Ovary (tissue), 9 donors: Measurements from ENCODE around the gene ABHD15. TPM values are rescaled to one million over a fixed set of nuclear protein-coding genes. Genes with fewer than 3 reads are reported as not detected.
A peak's percentile ranks its signal among the peaks of the same experiment; 100 is the strongest.

Experiments used
- DNase-seq, 5 donors: peaks; one replicate each; pipeline ENCODE4 v3.0.0-alpha.2; 2019 to 2020
- H3K27ac ChIP-seq, 2 donors: fragments of 200-600 bp; one replicate each; pipeline versions ENCODE4 v1.5.1 to v1.8.0; 2019 to 2022
- H3K27me3 ChIP-seq: fragments of 200-600 bp; one replicate; pipeline ENCODE4 v1.8.0; 2022
- H3K36me3 ChIP-seq: fragments of 200-600 bp; sonication (generic); one replicate; pipeline ENCODE4 v1.5.1; 2019
- H3K4me1 ChIP-seq: one replicate; pipeline ENCODE4 v1.8.1; 2013; ENCODE audit warnings: mild to moderate bottlenecking, moderate library complexity; ENCODE audit not compliant: insufficient read depth
- H3K4me3 ChIP-seq: fragments of 200-600 bp; sonication (generic); one replicate; pipeline ENCODE4 v1.5.1; 2017
- H3K9me3 ChIP-seq, 2 donors: fragments of 200-600 bp in 1 of 2; sonication (generic) in 1 of 2; one replicate each; pipeline versions ENCODE4 v1.5.1 to v1.8.1; 2013 to 2019; ENCODE audit warnings: mild to moderate bottlenecking in 1 of 2, moderate library complexity in 1 of 2
- EP300 ChIP-seq: sonication (generic); formaldehyde crosslinking; IDR thresholded peaks from one replicate; pipeline ENCODE4 v1.6.1; 2017; ENCODE audit warnings: antibody characterized with exemption
- POLR2A ChIP-seq: fragments of 450-650 bp; IDR thresholded peaks from one replicate; pipeline ENCODE4 v1.6.1; 2017; ENCODE audit warnings: antibody characterized with exemption, mild to moderate bottlenecking, moderate library complexity
- WGBS, 3 donors: extraction: QIAGEN DNeasy Blood & Tissue Kit in 1 of 3; methylation state at CpG; one replicate each; pipeline versions ENCODE4 v1.1.5 to v1.1.7; 2013 to 2017; 5-methylcytosine and 5-hydroxymethylcytosine counted together
- intact Hi-C, 4 donors: fragments of 100-400 bp; cut with DNase I; formaldehyde crosslinking; loops; one replicate each; pipeline versions ENCODE4 v1.11.0 to v1.15.1; 2022 to 2023
- polyA plus RNA-seq, 2 donors: library from polyadenylated mRNA; stranded (reverse); fragments of 200-250 nt in 1 of 2; fragments of 350-450 nt in 1 of 2; fragmentation: Illumina TruSeq in 1 of 2; extraction: RNeasy Lipid Tissue Mini Kit (QIAGEN cat#74804) in 1 of 2; gene quantifications; one replicate each; pipeline ENCODE4 v1.2.3, GENCODE V29; 2013 to 2014
- total RNA-seq, 7 donors: library from RNA; depleted of rRNA in 2 of 7; stranded (reverse); fragments of >200 nt in 2 of 7; fragmentation: NEBNext Ultra II Directional in 3 of 7; extraction: Animal tissue kit (Norgen Biotek cat#: 25700) in 3 of 7; gene quantifications; one replicate each; pipeline versions ENCODE4 v1.1.0 to v1.2.4, GENCODE V29; 2016 to 2023
- TF ChIP-seq, protein P1 (sequence below), 3 donors: fragments of 450-650 bp in 2 of 3; fragments of 200-600 bp in 1 of 3; IDR thresholded peaks; one replicate each; pipeline versions ENCODE4 v1.5.1 to v1.8.0; 2016 to 2022; ENCODE audit warnings: antibody characterized with exemption in 3 of 3, mild to moderate bottlenecking in 1 of 3
- donor health status: DM: no; HTN: no; CAD: no; lungs with moderate emphysema.
- donor health status: DM: no; HTN: no; CAD: no.
- donor health status: Bipolar disorder and iron deficiency.
- donor health status: DM: yes; HTN: yes; CAD: no.
- donor health status: DM: no; HTN: no; CAD: no.
- donor health status: DM: yes; HTN: yes; CAD: no.

The ABHD15 gene
- total and polyA plus RNA-seq, 9 donors: 3.0 to 8.7 (median 4.8) TPM

DNA sequence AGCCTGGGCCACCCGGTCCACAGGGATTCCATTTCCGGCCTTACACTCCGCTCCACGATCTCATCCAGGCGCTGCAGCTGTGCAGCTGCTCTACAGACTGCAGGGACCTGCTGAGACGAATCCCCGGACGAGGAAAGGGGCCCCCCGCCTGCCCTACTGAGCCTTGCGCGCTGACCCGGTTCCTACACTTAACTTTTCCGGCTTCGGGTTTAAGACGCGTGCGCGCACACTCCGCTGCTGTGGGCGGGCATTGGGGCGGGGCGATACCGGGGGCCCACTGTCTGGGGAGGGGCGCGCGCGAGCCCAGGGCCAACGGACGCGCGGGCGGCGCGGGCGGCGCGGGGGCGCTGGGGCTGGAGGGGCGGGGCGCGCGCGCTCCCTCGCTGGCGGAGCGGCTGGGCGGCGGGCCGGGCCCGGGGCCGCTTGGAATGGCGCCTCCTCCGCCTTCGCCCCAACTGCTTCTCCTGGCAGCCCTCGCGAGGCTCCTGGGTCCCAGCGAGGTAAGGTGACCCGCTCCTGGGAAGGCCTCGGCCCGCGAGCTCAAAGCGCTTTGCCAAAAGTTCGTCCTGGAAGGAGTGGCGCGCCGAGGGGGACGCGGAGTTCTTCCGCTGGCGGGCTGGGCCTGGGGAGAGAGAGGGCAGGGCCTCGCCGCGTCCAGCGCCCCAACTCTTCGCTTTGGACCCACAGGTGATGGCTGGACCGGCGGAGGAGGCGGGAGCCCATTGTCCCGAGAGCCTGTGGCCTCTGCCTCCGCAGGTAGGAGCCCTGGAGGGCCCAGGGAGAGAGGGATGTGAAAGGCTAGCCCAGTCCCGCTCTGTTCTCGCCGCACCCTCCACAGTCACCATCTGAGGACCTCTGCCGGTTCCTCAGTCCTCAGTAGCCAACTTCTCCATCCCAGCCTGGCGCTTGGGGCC, 1.8 kb upstream of the ABHD15 start, which contains the start of gene TP53I13:
TP53I13 (plus strand) TSS at position 371 of the 914 bp plus-strand sequence; CDS start at position 429, 58 bp downstream.
- Histone ChIP-seq H3K9me3 (no peaks in the 10 kb centered on the region), H3K27ac (peak within 1 kb of the TSS; percentile 80 to 89), H3K27me3 (no peaks in the 10 kb centered on the region), H3K36me3 (no peaks in the 10 kb centered on the region), H3K4me3 (peak within 1 kb of the TSS; percentile 63), H3K4me1 (peaks cover 18% of the 10 kb centered on the region)
- 0 to 2% (median 1%) methylated on average over 49 to 85 of the region's 85 CpGs for WGBS, 3 donors
- TF ChIP-seq, protein P1, sequence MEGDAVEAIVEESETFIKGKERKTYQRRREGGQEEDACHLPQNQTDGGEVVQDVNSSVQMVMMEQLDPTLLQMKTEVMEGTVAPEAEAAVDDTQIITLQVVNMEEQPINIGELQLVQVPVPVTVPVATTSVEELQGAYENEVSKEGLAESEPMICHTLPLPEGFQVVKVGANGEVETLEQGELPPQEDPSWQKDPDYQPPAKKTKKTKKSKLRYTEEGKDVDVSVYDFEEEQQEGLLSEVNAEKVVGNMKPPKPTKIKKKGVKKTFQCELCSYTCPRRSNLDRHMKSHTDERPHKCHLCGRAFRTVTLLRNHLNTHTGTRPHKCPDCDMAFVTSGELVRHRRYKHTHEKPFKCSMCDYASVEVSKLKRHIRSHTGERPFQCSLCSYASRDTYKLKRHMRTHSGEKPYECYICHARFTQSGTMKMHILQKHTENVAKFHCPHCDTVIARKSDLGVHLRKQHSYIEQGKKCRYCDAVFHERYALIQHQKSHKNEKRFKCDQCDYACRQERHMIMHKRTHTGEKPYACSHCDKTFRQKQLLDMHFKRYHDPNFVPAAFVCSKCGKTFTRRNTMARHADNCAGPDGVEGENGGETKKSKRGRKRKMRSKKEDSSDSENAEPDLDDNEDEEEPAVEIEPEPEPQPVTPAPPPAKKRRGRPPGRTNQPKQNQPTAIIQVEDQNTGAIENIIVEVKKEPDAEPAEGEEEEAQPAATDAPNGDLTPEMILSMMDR (IDR thresholded peaks at IDR 0.05): no peak
- TF ChIP-seq EP300: no peak
- peak; percentile 37 for TF ChIP-seq POLR2A
- intact Hi-C loops: no loop called here
- peak; percentile 87 to 93 (median 88) for DNase-seq

GRCh38 chr17:29567554-29568330, 905 bp upstream of the ABHD15 start:
- H3K4me1 ChIP-seq: peaks cover 14% of the 10 kb centered on the region
- DNase-seq: peak; percentile 50 to 66 (median 56)

DNA sequence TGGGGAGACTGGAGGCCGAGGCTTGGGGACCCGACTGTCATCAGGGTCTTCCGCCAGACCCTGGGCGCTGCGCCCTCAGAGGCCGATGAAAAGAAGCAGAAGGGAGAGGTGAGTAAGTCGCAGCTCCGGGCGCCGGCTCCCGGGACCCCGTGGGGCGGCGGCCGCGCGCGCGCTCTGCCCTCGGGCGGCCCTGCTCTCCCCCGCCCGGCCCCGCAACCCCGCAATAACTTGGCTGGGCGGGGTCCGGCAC, 392 bp upstream of the ABHD15 start:
- no peaks in the 10 kb centered on the region for H3K27me3 ChIP-seq
- H3K36me3 ChIP-seq: no peaks in the 10 kb centered on the region
- peak overlapping the region; percentile 63 for H3K4me3 ChIP-seq
- intact Hi-C loops: no loop called here
- no peaks in the 10 kb centered on the region for H3K9me3 ChIP-seq
- TF ChIP-seq, protein P1 (IDR thresholded peaks at IDR 0.05): no peak
- TF ChIP-seq EP300 (no peak), POLR2A (no peak)
- 0 to 1% (median 0%) methylated on average over 19 to 27 of the region's 27 CpGs for WGBS, 3 donors
- peak overlapping the region; percentile 17 to 89 for H3K27ac ChIP-seq
- peak in 1 of 5 donors; percentile 59 for DNase-seq
- peaks cover 12% of the 10 kb centered on the region for H3K4me1 ChIP-seq

More at GRCh38 chr17:29567554-29568330, 905 bp upstream of the ABHD15 start:
- H3K27me3 ChIP-seq: no peaks in the 10 kb centered on the region
- peak overlapping the region; percentile 63 for H3K4me3 ChIP-seq
- peak overlapping the region; percentile 17 to 89 for H3K27ac ChIP-seq
- no peaks in the 10 kb centered on the region for H3K36me3 ChIP-seq
- TF ChIP-seq, protein P1 (IDR thresholded peaks at IDR 0.05): peak in 1 of 3 donors; percentile 27
- no peak for TF ChIP-seq EP300
- 0 to 1% (median 1%) methylated on average over 53 to 63 of the region's 63 CpGs for WGBS, 3 donors
- intact Hi-C loops: no loop called here
- no peaks in the 10 kb centered on the region for H3K9me3 ChIP-seq

GRCh38 chr17:29565643-29566472, 979 bp downstream of the ABHD15 start:
- Histone ChIP-seq H3K27me3 (no peaks in the 10 kb centered on the region), H3K36me3 (no peaks in the 10 kb centered on the region), H3K9me3 (no peaks in the 10 kb centered on the region), H3K4me1 (peaks cover 6% of the 10 kb centered on the region), H3K4me3 (peak overlapping the region; percentile 63), H3K27ac (no peak overlapping the region)
- WGBS, 3 donors: 33 to 55% (median 41%) methylated on average over 19 to 55 of the region's 55 CpGs
- DNase-seq: peak in 3 of 5 donors; percentile 11 to 44 (median 18)
- no peak for TF ChIP-seq POLR2A
- TF ChIP-seq, protein P1 (IDR thresholded peaks at IDR 0.05): no peak
- TF ChIP-seq EP300: no peak
- intact Hi-C loops: no loop called here
